NCI-H2171 (cell line): Measurements from ENCODE around the gene SLCO1B3.
"Not testable (repeated sequence)": the region's sequence is repeated elsewhere in the genome, so short reads cannot be mapped to it uniquely, and the experiment has no call there.

Source experiments
- DNase-seq: peaks from one replicate; lab custom pipeline; 2025; lab: John Stamatoyannopoulos, UW

The SLCO1B3 gene, protein sequence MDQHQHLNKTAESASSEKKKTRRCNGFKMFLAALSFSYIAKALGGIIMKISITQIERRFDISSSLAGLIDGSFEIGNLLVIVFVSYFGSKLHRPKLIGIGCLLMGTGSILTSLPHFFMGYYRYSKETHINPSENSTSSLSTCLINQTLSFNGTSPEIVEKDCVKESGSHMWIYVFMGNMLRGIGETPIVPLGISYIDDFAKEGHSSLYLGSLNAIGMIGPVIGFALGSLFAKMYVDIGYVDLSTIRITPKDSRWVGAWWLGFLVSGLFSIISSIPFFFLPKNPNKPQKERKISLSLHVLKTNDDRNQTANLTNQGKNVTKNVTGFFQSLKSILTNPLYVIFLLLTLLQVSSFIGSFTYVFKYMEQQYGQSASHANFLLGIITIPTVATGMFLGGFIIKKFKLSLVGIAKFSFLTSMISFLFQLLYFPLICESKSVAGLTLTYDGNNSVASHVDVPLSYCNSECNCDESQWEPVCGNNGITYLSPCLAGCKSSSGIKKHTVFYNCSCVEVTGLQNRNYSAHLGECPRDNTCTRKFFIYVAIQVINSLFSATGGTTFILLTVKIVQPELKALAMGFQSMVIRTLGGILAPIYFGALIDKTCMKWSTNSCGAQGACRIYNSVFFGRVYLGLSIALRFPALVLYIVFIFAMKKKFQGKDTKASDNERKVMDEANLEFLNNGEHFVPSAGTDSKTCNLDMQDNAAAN

DNA sequence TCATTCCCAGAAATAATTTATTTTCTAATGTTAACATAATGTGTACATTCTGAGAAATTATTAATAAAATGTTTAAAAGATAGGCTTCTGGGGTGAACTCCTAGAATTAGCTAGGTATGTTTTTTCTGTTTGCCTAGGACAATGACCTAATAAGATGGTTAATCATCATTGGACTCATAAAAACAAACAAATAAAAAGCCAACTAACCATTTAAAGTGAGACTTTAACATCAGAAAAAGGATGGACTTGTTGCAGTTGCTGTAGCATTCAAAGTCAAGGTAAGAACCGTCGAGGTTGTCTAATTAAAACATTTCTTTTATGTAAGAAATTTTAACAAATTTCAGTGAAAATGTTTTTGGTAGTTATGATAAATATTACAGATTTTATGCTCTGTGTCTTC is at the start of gene SLCO1B3:
SLCO1B3 (plus strand) TSS at position 219 of the 400 bp plus-strand sequence. CDS start 5,034 bp downstream, outside the sequence.
- DNase-seq = no peak

DNA sequence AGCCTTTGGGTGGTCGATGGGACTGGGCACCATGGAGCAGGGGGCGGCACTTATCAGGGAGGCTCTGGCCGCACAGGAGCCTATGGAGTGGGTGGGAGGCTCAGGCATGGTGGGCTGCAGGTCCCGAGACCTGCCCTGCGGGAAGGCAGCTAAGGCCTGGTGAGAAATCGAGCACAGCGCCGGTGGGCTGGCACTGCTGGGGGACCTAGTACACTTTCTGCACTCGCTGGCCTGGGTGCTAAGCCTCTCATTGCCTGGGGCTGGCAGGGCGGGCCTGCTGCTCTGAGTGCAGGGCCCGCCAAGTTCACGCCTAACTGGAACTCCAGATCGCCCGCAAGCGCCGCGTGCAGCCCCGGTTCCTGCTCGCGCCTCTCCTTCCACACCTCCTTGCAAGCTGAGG is 33.1 kb upstream of the SLCO1B3 start:
- DNase-seq = no peak

DNA sequence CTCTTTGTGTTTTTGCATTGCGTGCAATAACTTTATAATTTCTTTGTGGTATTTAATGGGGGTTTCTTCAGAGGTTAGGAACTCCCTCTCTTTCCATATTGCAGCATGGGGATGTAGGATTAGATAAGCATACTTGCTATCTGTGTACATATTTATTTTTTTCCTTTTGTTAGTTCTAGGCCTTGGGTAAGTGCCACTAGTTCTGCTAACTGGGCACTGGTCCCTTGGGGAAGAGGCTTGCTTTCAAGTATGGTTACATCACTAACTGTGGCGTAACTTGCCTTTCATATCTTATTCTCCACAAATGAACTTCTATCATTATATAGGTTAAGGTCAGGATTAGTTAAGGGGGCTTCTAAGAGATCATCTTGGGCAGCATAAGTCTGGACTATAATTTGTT is 31.5 kb upstream of the SLCO1B3 start:
- no peak for DNase-seq

DNA sequence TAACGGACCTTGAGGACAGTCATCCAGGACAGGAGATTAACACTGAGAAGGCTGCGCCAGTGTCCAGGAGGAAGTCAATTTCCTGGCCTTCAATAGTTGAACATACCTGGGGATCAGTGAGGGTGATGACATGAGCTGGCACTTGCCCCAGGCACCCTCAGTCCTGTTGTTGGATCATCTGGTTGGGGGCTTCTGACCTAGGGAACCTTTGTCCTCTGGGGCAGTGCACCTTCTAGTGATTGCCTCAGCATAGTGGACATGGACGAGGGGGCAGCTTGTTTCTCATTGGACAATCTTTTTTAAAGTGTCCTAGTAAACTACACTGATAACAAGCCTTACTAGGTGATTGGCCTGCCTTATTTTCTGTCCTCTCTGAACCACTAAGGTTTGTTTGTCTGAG is 30.5 kb upstream of the SLCO1B3 start:
- DNase-seq = not testable (repeated sequence)

DNA sequence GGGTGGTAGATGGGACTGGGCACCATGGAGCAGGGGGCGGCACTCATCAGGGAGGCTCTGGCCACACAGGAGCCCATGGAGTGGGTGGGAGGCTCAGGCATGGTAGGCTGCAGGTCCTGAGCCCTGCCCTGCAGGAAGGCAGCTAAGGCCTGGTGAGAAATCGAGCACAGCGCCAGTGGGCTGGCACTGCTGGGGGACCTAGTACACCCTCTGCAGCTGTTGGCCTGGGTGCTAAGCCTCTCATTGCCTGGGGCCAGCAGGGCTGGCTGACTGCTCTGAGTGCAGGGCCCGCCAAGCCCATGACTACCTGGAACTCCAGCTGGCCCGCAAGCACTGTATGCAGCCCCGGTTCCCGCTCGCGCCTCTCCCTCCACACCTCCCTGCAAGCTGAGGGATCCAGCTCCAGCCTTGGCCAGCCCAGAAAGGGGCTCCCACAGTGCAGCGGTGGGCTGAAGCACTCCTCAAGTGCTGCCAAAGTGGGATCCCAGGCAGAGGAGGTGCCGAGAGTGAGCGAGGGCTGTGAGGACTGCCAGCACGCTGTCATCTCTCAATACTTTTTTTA is 26.6 kb upstream of the SLCO1B3 start:
- DNase-seq = not testable (repeated sequence)

DNA sequence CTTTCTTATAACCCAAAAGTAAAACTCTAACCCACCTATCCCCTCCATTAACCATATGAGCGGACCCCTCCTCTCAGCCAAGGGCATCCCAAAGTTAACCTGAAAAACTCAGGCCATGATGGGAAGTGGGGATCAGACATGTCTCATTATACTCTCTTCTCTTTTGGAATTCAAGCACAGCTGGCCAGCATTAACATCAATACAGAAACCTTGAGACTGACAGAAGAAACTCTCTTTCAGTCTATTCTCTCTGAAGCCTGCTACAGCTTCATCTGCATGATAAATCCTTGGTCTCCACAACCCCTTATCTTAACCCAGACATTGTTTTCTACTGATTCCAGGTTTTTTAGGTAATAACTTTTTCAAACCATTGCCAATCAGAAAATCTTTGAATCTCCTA is 17.5 kb upstream of the SLCO1B3 start:
- DNase-seq = no peak

DNA sequence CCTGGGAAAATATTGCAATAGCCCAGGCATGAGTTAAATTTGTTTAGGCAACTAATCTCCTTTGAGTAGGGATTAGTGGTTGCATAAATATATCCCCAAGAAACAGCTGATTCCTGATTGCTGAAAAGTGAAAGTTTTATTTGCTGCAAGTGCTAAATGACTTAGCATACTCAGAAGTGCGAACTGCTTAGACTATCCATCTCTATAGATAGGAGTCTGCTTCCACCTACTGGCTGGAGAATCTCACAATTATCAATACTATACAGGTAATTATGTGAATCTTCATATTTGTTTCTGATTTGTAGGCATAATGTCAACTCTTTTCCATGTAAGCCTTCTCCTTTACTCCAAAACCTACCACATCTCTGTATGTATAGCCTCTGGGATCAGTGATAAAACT is 12.0 kb upstream of the SLCO1B3 start:
- DNase-seq = no peak

DNA sequence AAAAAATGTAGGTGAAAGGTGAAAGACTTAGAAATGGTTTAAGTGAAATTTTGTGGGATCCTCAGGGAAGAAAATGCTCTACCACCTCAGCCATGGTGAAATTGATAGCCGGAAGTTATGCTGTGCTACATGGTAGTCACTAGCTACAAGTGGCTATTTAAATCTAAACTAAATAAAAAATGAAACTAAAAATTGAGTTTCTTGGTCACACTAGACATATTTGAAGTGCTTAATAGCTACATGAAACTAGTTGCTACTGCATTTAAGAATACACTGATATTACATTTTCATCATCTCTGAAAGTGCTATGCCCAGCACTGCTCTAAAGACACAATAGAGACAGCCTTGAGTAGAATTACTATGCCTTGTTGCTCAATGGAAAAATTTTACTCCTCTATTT is 10.3 kb upstream of the SLCO1B3 start:
- no peak for DNase-seq

DNA sequence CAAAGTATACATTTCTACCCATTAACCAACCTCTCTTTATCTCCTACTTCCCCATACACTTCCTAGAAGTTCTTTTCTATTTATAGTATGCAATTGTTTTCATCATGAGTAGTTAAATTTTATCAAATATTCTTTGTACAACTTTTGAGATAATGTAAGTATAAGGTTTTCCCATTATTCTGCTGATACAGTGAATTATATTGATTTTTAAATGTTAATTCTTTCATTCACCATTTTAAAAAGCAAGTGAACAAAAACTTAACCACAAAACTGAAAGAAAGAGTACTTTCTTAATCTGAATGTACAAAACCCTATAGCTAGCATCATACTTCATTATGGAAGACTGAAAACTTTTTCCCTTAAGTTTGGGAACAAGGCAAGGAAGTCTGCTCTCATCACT is 9.5 kb upstream of the SLCO1B3 start:
- DNase-seq = no peak

DNA sequence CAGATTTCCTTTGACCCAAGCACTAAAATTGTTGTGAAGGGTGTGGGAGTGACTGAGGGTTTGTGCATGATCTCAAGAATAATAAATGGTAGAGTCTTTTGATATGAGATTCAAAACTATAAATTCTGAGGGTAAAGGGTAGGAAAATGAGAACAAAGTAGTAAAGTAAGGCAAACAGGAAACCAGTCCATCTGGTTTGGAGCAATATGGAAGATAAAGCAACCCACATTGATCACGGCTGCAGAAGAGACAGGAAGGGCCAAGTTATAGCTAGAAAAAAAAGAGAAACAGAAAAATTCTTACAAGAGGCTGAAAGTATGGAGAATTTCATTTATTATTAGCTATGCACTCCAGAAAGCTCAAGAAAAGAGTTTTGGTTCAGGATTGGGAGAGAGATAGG is 4.6 kb upstream of the SLCO1B3 start:
- no peak for DNase-seq

DNA sequence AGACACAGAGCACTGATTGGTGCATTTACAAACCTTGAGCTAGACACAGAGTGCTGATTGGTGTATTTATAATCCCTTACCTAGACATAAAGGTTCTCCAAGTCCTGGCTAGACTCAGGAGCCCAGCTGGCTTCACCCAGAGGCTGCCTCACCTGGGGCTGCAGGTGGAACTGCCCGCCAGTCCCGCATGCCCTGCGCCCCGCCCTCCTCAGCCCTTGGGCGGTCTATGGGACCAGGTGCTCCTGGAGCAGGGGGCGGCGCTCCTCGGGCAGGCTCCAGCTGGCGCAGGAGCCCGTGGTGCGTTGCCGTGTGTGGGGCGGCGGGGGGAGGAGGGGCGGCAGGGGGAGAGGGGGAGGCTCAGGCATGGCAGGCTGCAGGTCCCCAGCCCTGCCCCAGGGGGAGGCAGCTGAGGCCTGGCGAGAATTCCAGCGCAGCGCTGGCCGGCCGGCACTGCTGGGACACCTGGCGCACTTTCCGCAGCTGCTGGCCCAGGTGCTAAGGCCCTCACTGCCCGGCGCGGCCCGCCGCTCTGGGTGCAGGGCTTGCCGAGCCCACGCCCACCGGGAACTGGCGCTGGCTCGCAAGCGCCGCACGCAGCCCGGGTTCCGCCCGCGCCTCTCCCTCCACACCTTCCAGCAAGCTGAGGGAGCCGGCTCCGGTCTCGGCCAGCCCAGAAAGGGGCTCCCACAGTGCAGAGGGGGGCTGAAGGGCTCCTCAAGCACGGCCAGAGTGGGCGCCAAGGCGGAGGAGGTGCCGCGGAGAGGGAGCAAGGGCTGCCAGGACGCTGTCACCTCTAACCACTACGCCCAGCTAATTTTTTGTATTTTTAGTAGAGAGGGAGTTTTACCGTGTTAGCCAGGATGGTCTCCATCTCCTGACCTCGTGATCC is 3.1 kb upstream of the SLCO1B3 start:
- DNase-seq = no peak

DNA sequence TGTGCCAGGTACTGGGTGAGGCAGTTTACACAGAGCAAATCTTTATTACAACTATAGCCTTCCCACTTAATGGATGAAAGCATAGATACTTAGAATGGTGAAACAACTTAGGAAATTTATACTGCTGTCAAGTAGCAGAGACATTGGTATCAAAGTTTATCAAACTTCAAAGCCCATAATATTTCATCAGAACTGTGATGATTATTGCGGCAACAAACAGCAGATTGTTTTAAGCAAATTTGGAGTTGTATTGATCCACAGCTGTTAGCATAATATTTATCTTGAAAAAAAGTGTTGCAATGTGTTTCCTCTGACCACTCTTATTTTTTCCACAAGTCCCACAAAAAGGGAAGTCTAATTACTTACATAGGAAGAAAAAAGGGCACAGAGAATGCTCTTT is 2.0 kb upstream of the SLCO1B3 start:
- no peak for DNase-seq

DNA sequence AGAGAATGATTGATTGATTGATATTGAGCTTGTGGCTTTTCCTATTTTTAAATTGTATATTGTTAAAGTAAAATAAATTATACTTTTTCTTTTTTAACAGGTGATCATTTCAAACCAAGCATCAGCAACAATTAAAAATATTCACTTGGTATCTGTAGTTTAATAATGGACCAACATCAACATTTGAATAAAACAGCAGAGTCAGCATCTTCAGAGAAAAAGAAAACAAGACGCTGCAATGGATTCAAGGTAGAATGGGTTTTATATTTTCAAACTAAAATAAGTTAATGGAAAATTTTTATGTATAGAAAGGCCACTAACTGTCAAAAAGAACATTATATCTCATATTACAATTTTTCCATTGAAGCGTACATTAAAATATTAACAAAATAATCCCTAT is 5.1 kb downstream of the SLCO1B3 start:
- no peak for DNase-seq

DNA sequence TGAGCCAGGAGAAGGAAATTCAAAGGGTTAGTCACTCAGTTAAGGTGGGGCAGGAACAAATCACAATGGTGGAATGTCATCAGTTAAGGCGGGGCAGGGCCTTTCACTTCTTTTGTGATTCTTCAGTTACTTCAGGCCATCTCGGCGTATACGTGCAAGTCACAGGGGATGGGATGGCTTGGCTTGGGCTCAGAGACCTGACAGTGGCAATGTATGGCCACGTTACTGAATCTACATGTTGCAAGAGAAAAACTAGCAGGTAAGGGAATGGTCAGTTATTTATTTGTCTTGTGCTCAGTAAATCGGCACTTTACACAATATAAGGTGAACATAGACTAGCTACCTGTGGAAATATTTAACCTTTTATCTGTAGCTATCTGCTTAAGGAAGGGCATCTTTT is 11.9 kb downstream of the SLCO1B3 start:
- no peak for DNase-seq

DNA sequence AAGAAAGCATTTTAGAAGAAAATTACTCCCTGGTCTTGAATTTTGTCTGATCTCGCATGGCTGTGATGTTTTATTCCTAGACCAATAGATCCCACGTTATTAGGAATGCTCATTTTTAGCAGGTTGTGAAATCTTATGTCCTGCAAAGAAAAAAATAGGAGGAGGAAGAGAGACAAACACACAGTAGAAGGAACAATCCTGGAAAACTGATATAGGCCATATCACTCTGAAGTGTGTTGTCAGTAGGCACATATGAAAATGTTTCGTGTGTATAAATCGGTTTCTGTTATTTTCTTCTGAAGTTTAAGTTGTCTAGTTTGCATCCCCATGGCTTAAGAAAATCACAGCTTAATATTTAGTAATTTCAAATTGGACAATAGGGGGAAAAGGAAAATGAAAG is 12.4 kb downstream of the SLCO1B3 start:
- no peak for DNase-seq

DNA sequence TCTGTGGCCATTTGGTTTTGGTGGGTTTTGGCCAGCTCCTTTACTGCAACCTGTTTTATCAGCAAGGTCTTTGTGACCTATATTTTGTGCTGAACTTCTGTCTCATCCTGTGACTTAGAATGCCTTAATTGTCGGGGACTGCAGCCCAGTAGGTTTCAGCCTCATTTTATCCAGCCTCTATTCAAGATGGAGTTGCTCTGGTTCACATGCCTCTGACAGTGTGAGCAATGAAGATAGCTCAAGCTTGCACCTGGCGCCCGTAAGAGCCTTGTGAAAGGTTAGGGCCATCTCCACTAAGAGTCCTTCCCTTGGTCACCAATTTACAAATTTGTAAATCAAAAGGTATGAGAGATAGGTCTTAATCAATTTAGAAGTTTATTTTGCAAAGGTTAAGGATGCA is 19.4 kb downstream of the SLCO1B3 start:
- DNase-seq = no peak

DNA sequence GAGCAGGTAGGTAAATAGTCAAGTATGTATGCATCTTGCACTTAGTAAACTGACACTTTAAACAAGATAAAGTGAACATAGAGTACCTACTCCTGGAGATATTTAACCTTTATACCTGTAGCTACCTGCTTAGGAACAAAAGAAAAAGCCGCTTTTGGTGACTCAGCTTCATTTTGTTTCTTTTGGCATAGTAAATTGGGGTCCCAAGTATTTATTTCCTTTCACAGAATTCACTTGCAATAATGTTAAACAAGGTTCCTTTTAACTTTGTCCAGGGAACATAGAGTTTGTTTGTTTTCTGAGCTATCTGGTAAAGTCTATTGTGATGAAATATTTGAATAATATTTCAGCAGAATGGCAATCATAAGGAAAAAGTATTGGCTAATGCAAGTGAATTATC is 20.0 kb downstream of the SLCO1B3 start:
- no peak for DNase-seq

DNA sequence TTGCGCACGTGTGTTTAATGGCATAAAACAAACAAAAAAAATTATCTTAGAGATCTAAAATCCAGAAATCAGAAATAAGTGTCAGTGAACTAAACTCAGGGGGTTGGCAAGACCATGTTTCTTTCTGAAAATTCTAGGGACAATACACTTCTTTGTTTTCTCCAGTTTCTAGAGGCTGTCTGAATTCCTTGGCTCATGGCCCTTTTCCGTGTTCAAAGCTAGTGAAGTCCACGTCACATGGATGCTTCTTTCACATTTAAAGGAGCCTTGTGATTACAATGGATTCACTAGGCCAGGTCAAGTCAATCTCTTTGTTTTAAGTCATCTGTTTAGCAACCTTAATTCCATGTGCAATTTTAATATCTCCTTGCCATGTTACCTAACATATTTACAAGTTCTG is 22.4 kb downstream of the SLCO1B3 start:
- DNase-seq = no peak

DNA sequence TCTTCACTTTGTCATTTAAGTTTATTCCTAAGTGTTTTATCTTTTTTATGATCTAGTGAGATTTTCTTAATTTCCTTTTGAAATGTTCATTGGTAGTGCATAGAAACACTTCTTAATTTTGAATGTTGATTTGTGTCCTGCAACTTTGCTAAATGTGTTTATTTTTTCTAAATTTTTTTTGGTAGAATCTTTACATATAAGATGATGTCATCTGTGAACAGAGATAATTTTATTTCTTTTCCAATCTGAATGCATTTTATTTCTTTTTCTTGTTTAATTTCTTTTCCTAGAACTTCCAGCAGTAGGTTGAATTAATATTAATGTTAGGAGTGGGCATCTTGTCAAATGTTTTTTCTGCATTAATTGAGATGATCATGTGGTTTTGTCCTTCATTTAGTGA is 42.1 kb downstream of the SLCO1B3 start:
- DNase-seq = no peak

DNA sequence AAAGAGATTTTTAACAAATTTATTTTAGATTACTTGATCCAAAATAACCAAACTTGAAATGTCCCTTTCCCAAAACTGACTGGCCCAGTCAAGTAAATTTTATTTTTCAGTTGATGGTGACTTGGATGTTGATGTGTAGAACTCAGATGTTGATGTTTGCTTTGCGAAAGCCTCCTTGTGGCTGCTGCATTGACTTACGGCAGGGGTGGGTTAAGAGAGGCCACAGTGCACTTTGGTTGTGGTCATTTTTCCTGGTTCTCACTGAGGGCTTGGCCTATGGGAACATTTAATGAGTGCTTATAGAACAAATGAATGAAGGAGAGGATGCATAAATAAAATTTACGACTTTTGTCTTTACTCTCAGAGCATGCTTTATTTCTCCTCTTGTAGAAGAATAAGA is 52.6 kb downstream of the SLCO1B3 start:
- no peak for DNase-seq

DNA sequence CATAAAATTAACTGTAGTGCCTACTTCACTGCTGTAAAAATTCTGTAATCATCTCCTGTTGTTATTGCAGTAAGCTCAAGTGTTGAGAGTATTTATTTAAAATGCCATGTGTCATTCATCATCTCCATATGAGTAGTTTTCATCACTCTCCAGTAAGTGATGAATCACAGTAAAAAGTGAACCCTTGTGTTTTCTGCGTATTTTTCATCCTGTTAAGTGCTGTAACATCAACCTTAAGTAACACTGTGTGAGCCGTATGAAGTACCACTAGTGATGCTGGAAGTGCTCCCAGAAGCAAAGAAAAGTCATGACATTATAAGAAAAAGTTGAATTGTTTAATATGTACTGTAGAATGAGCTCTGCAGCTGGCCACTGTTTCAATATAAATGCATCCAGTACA is 55.4 kb downstream of the SLCO1B3 start:
- no peak for DNase-seq

DNA sequence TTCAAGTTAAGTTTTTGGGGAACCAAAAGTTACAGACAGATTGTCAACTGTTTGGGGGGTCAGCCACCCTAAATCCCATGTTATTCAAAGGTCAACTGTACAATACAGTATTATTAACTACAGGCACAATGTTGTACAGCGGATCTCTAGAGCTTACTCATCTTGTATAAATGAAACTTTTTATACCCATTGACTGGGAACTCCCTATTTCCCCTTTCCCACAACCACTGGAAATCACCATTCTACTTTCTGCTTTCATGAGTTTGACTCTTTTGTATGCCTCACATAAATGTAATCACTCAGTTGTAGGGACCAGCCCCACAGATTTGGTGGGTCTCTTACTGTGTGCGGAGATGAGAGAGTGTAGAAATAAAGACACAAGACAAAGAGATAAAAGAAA is 57.8 kb downstream of the SLCO1B3 start:
- no peak for DNase-seq
